Loucy (cell line): ENCODE results near the gene CD96.

Experiments used
- EZH2phosphoT487 ChIP-seq: fragments of 200-600 bp; IDR thresholded peaks from 2 replicates; pipeline ENCODE4 v1.6.1; 2018; ENCODE audit warnings: antibody characterized with exemption, mild to moderate bottlenecking, moderate library complexity, borderline replicate concordance
- TF ChIP-seq, protein P1 (sequence below): fragments of 200-600 bp; sonication (generic); conservative IDR thresholded peaks from 2 replicates; pipeline ENCODE4 v1.5.1; 2014; ENCODE audit warnings: mild to moderate bottlenecking, antibody characterized with exemption, low read length

DNA sequence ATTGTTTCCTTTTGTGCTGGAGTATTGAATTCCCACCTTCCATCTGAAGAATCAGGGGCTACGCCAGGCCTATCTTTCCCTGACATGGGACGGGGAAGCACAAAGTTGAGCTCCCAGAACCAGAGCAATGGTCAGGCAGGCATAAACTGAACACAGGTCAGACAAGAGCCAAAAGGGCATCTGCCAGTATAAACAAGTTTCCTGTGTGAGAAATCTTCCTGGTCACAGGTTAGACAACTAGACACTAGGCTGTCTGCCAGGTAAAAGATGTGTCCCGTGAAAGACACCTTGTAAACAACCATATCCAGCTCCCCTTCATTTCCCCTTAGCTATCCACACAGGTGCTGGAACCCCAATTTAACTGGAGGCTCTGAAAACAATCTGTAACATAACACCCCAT lies 44.0 kb upstream of the CD96 start:
- TF ChIP-seq, protein P1, sequence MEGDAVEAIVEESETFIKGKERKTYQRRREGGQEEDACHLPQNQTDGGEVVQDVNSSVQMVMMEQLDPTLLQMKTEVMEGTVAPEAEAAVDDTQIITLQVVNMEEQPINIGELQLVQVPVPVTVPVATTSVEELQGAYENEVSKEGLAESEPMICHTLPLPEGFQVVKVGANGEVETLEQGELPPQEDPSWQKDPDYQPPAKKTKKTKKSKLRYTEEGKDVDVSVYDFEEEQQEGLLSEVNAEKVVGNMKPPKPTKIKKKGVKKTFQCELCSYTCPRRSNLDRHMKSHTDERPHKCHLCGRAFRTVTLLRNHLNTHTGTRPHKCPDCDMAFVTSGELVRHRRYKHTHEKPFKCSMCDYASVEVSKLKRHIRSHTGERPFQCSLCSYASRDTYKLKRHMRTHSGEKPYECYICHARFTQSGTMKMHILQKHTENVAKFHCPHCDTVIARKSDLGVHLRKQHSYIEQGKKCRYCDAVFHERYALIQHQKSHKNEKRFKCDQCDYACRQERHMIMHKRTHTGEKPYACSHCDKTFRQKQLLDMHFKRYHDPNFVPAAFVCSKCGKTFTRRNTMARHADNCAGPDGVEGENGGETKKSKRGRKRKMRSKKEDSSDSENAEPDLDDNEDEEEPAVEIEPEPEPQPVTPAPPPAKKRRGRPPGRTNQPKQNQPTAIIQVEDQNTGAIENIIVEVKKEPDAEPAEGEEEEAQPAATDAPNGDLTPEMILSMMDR = no peak
- no peak for TF ChIP-seq EZH2phosphoT487
